Endometrium (tissue), 2 donors: ENCODE measurements around the gene LRRC7.
"Not testable (repeated sequence)": the region's sequence is repeated elsewhere in the genome, so short reads cannot be mapped to it uniquely, and the experiment has no call there.

Source experiments
- FAIRE-seq: peaks from 2 replicates; lab custom pipeline; 2012; peaks lifted over from hg19 to GRCh38; lab: Jason Lieb, UNC
- donor health status: control.
- donor health status: control.

The LRRC7 gene

GRCh38 chr1:70042090-70042731 is 474.5 kb downstream of the LRRC7 start:
- FAIRE-seq, result no peak

GRCh38 chr1:70043804-70044203 is 476.1 kb downstream of the LRRC7 start:
- no peak for FAIRE-seq

- FAIRE-seq, result peak; percentile 77
These were observed 477.1 kb downstream of the LRRC7 start for GRCh38 chr1:70044832-70045231.

GRCh38 chr1:70045581-70045980 is 477.9 kb downstream of the LRRC7 start:
- not testable (repeated sequence) for FAIRE-seq

GRCh38 chr1:70048336-70049094 is 480.8 kb downstream of the LRRC7 start:
- no peak for FAIRE-seq

- no peak for FAIRE-seq
These were observed 484.2 kb downstream of the LRRC7 start for GRCh38 chr1:70051926-70052325.

- FAIRE-seq, result no peak
These were observed 489.8 kb downstream of the LRRC7 start for GRCh38 chr1:70057500-70057899.

GRCh38 chr1:70061231-70061630 is 493.5 kb downstream of the LRRC7 start:
- no peak for FAIRE-seq

- no peak for FAIRE-seq
These were observed 496.1 kb downstream of the LRRC7 start for GRCh38 chr1:70063861-70064260.

GRCh38 chr1:70066711-70067110 is 499.0 kb downstream of the LRRC7 start:
- FAIRE-seq, result no peak

GRCh38 chr1:70071601-70072000 is 503.9 kb downstream of the LRRC7 start:
- FAIRE-seq, result peak; percentile 92

- FAIRE-seq, result no peak
These were observed 504.6 kb downstream of the LRRC7 start for GRCh38 chr1:70072231-70072751.

- FAIRE-seq, result no peak
These were observed 508.0 kb downstream of the LRRC7 start for GRCh38 chr1:70075761-70076160.

GRCh38 chr1:70077066-70077465 is 509.3 kb downstream of the LRRC7 start:
- no peak for FAIRE-seq

- no peak for FAIRE-seq
These were observed 511.8 kb downstream of the LRRC7 start for GRCh38 chr1:70079546-70079945.

- FAIRE-seq, result no peak
These were observed 515.8 kb downstream of the LRRC7 start for GRCh38 chr1:70083519-70083918.

GRCh38 chr1:70084314-70084915 is 516.7 kb downstream of the LRRC7 start:
- FAIRE-seq, result no peak

- no peak for FAIRE-seq
These were observed 517.8 kb downstream of the LRRC7 start for GRCh38 chr1:70085521-70085920.

- no peak for FAIRE-seq
These were observed 519.2 kb downstream of the LRRC7 start for GRCh38 chr1:70086897-70087296.

GRCh38 chr1:70090141-70090540 is 522.4 kb downstream of the LRRC7 start:
- no peak for FAIRE-seq

GRCh38 chr1:70090875-70091274 is 523.2 kb downstream of the LRRC7 start:
- FAIRE-seq, result no peak

GRCh38 chr1:70091811-70092210 is 524.1 kb downstream of the LRRC7 start:
- FAIRE-seq, result no peak

- no peak for FAIRE-seq
These were observed 524.8 kb downstream of the LRRC7 start for GRCh38 chr1:70092526-70092925.
